NCI-H2227 (cell line): ENCODE results near the gene PDGFB.

Experiments
- DNase-seq: peaks from one replicate; lab custom pipeline; 2025; ENCODE audit not compliant: unreplicated experiment; lab: John Stamatoyannopoulos, UW

PDGFB gene

DNA sequence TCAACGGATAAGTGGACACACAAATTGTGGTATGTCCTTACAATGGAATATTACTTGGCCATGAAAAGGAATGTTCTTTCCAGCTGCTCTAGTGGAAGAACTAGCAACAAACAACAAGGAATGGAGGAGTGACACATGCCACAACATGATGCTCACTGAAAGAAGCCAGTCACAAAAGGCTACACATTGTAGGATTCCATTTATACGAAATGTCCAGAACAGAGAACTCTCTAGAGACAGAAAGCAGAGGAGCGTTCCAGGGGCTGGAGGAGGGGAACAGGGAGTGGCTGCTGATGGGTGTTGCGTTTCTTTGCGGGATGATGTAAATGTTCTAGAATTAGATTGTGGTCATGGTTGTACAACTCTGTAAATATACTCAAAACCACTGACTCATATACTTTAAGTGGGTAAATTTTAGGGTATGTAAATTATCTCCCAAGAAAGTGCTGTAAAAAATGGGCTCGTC is 32.4 kb upstream of the PDGFB start:
- no peak for DNase-seq

DNA sequence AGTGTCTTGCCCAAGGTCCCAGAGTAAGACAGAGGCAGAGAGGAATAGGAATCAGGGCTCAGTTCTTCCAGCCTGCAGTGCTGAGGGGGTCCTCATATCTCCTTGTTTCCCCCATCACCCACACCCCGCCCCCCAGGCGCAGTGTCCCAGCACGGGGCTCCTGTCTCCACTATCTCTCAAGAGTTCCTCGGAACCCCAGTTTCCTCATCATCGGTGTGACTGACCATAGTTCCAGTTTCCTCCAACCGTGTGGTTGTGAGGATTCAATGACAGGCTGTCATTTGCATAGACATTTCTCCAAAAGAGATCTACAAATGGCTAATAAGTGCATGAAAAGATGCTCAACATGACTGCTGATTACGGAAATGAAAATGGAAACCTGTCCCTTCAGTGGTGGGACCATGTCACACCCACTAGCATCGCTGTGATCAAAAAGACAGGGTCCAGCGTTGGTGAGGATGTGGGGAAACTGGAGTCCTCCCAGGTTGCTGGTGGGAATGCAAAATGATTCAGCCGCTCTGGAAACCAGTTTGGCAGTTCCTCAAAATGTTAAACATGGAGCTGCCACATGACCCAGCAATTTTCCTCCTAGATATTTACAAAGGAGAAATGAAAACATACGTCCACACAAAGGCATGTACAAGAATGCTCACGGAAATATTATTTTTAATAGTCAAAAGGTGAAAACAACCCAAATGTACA is 31.8 kb upstream of the PDGFB start:
- DNase-seq, result no peak

DNA sequence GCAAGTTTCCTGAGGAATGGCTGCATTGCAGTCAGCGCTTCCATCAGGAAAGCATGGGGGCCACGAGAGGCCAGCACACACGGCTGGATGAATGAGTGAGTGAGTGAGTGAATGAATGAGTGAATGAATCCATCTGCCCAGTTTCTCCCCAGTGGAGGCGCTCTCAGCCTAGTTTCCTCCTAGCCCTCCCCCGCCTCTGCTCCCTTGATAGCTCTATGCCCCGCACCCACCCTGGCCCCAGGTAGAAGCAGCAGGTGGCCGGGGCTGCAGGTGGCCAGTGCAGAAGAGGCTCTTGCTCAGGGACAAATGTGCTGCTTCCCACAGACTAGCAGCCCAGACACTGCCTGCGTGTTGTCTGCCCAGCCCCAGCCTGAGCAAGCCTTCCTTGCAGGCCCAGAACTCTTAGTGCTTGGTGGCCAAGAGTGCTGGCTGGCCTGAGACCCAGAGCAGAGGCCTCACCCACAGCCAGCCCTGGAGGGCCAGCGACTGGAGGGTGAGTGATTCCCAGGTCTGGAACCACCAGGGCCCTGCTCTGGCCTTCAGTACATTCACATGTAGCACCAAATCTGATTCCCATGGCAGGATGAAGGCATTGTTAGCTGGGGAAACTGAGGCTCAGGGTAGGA is 31.1 kb upstream of the PDGFB start:
- DNase-seq, result no peak

DNA sequence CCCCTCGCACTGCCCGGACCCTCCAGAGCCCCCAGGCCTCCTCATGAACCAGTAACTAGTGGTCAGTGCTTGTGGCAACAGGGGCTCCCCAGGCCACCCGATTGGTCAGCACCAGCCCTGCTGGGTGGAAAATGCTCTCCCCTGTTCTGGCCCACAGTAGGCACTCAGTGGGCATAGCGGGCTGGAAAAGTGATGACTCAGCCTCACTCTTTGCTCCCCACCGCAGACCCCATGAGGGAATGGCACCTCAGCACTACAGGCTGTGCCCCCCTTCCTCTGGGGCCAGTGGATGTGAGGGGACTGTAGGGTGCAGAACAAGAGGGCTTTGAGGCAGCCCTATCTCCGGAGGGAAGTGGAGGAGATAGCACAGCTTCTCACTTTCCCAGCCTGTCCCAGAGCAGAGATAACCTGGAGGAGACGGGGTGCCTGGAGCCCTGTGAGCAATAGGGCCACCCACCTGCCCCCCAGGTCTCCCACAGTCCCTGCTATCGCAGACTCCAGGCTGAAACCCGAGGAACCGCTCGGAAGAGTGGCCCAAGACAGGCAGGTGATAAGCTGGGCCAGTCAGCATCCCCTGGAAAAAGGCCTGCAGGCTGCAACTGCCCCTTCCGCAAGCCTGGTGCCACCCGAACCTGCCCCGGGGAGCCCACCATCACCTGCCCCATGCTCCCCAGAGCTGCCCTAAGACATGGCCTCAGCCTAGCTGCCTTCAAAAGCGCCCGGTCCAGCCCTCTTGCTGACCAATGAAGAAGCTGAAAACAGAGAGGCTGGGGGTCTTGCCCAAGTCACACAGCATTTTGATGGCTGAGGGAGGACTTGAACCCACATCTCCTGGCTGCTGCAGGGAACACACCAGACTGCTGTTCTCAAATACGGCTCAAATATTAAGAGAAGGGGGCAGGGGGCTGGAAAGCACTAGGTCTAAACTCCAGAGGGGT is 29.4 kb upstream of the PDGFB start:
- DNase-seq, result no peak

DNA sequence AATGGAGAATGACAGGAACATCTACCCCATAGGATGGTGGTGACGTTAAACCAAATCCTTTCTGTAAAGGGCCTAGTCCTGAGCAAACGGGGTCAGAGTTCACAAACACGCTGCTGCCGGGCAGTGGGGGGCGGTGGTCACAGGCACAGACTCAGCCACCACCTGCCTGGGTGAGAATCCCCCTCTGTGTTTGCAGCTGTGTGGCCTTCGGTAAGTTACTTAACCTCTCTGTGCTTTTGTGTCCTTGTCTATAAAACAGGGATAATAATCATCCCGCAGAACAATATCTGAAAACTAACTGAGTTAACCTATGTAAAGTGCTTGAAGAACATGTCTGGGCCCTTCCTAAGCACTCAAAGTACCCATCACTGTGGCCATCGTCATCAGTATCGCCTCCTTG is 26.0 kb upstream of the PDGFB start:
- DNase-seq, result no peak

DNA sequence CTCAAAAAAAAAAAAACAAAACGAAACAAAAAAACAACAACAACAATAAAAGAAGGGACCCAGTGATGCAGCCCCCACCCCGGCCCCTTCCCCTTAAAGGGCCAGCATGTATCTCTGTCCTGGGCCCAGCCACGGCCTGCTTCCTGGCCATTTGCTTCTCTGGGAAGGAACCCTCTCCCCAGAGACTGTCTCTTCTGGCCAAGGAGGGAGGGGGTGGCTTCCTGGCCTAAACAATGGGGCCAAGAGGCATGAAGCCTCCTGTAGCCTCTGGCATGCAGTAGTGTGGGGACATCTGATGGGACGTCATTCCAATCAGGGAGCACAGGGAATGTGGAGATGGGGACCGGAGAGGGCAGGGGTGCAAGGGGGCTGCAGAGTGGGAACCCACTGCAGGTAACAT is 25.5 kb upstream of the PDGFB start:
- DNase-seq, result no peak

DNA sequence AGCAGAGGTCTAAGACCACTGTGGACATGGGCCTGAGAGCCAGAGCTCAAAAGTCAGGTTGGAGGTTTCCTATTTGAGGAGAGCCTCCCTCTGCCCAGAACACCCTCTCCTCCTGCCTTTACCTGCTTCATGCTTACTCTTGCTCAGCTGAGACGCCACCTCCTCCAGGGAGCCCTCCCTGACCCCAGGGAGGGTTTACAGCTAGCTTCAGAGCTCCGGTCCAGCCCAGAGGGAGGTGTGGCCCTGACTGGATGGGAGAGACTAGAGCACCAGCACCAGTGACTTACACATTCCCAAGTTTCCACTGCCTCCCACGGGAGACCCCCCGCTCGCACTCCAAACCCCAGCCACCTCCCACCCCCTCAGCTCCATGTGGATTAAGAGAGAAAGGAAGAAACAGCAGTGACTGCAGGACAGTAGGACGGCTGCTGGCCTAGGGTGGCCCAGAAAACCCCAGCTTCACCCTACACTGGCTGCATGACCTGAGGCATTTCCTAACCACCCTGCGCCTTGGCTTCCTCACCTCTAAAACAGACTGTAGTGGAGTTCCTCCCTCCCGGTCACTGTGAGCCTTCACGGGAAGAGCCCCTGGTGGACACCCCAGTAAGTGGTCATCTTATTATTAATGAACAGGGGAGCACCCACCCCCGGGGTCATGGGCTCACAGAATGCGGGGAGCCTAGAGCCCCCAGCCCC is 24.5 kb upstream of the PDGFB start:
- DNase-seq, result no peak

DNA sequence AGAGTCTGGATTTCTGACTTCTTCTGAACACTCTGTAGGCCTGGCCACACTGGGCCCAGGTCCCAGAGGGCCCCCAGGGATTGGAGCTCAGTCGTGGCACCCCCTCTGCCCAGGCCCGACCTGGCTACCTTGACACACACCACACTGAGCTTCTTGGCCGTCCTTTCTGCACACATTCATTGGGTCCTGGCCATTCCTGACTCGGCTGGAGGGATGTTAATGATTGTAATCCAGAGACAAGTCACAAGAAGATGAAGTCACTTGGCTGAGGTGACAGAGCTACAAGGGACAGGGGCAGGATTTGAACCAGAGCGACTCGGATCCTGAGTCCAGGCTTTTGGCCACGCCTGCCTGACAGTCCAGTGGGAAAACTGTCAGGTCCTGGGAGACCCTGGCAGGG is 23.9 kb upstream of the PDGFB start:
- no peak for DNase-seq

DNA sequence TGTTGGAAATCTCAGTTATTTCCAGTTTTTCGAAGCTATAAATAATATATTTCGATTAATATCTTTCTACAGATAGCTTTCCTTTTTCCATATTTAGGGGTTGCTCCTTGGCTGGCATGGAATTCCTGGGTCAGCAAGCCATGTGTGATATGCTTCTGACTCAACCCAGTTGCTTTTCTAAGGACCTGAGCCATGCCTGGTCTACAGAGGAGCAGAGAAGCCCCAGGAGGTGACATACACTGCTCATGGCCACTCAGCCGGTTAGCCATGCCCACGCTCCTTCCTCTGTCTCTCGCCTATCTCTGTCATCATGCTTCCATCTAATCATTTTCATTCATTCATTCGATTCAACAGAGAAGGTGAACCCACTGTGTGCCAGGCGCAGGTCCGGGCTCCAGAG is 23.2 kb upstream of the PDGFB start:
- no peak for DNase-seq

DNA sequence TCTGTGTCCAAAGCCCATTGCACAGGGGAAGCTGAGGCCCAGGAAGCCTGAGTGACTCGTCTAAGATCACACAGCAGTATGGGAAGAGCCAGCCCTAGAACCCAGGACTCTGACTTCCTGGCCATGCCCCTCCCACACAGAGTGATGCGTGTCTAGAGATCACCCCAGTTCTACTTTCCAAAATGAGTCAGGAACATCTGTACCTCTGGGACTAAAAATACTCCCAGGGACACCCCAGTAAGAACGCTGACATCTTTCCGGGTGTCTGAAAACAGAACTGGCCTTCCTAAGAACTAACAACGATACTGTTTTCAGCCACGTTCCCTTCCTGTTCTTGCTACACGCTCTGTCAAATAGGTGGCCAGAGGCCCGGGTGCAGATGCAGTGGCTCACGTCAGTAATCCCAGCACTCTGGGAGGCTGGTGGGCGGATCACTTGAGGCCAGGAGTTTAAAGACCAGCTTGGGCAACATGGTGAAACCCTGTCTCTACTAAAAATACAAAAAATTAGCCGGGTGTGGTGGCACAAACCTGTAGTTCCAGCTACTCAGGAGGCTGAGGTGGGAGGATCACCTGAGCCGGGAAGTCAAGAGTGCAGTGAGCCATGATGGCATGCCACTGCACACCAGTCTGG is 21.7 kb upstream of the PDGFB start:
- no peak for DNase-seq

DNA sequence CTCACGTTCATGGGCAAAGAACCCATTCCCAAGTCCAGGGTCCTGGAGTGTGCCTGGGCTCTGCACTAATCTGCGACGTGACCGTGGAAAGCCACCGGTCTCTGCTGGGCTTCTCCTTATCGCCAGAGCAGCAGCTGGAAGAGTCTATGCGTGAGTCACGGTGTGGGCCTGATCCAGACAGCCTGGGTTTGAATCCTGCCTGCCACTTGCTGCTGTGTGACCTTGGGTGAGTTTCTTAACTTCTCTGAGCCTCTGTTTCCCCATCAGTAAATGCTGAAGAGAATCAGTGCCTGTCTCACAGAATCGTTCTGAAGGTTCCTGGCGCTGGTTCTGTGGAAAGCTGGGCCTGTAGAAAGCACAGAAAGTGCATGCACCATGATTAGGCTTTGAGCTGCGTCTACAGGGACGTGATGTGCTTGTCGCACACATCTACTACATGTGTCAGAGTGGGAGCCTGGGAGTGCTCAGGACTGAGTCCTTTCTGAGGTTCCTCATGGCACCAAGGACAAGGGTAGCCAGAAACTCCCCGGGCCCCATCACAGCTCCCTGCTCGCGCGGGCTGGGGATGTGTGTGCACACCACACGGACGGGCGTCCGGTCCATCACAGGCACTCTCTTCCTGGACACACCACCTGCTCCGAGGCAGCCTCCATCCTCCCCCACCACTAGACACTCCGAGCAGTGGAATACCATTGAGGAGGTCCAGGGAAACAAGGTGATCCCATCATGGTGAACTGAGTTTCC is 20.5 kb upstream of the PDGFB start:
- DNase-seq, result no peak

DNA sequence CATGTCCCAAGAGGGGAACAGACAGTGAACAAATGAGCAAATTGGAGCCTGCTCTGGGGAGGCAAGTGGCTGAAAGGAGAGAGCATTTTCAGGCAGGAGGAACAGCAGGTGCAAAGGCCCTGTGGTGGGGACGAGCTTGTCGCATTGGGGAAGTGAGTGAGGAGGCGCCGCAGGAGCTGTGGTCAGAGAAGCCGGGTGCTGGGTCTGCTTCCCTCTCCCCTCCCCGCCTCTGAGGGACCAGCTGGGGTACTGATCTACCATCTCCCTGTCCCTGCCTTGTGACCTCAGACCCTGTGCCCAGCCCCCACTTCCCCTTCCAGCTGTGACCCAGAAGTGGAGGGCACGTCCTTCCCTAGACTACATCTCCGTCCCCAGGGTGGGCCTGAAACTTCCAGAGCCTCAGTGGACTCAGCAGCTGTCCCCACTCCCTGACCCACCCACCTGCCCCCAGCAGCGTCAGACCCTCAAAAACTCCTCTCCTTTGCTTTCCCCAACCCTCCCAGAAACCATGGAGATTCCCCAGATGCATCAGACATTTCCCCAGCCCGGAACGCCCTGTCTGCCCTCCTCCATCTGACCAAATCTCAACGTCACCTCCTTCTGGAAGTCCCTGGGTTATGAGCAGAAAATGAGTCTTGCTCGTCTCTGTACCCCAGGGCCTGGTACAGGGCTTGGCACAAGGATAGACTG is 19.7 kb upstream of the PDGFB start:
- no peak for DNase-seq

DNA sequence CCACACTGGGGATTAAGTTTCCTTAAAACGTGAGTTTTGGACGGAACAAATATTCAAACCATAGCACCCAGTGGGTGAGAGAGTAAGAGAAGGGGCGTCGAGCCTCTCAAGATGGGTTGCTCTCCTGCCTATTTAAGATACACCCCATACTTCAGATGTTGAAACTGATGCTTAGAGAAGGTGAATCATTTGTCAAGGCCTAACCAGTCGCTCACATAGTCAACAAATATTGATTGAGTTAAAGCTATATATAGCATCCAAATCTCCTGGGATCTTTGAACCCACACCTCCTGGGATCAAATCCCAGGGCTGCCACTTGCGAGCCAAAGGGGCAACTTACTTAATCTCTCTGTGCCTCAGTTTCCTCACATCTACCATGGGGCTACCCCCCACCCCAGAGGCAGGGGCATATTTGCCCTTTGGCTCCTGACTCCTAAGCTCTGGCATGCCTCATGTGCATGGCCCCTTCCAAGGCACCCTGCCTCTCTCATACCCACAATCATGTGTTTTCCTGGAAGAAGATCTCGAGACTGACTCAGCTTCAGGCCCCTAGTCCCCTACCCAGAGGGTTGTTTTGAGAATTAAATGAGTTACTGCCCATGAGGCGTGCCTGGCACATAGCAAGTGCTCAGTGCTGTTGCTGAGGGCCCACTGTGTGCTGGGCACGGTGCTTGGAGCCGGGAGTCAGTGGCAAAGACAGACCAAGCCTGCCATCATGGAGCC is 19.0 kb upstream of the PDGFB start:
- no peak for DNase-seq

DNA sequence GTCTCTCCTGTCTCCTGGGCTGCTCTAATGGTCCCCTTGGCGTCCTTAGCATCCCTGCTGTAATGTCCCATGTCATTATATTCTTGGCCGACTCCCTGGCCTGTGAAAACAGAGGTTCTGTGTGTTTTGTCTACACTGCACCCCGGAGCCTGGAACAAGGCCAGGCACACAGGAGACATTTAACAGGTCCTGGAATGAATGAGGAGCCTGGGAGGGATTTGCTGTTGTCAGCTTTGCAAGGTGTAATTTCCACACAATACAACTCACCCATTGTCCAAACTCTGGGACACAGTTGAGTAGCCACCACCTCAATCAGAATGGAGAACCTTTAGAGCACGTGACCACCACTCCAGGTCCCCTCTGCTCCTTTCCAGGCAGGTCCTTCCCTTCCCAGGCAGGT is 14.9 kb upstream of the PDGFB start:
- DNase-seq, result no peak

DNA sequence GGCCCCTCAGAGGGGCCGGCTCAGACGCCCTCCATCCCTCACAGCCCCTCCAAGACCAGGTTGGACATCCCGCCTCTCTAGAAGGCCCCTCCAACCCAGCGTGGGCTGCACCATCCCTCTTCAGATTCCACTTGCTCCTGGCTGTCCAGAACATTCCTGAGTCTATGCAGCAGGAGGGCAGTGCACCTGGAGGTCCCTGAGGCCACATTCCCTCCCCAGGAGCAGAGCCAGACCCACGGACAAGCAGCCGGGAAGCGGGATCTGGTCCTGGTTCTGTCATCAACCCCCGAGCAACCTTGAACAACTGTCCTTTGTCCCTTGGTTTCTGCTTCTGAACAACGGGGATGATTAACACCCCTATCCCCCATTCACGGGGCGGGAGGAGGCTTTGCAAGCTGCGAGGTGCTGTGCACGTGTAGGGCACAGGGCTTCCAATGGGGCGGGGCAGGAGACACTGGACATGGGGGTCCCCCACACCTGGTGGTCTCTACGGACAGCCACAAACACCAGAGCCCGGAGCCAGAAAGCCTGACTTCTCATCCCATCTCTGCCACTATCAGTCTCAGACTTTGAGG is 13.2 kb upstream of the PDGFB start:
- no peak for DNase-seq

DNA sequence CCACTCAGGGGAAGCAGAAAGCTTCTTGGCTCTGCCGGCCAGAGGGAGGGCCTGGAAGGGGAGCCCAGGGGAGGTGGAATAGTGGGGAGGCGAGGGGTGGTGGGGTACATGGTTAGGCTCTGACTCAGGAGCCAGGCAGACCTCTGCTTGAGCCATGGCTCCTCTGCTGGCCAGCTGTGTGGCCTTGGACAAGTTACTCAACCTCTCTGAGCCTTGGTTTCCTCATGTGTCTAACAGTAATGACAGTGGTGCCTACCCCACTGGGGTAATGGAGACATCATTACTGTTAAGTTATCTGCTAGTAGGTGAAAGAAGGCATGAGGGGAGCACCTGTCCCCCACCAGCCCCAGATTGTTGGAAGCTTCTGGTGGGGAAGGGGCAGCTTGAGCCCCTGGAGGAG is 12.2 kb upstream of the PDGFB start:
- no peak for DNase-seq

DNA sequence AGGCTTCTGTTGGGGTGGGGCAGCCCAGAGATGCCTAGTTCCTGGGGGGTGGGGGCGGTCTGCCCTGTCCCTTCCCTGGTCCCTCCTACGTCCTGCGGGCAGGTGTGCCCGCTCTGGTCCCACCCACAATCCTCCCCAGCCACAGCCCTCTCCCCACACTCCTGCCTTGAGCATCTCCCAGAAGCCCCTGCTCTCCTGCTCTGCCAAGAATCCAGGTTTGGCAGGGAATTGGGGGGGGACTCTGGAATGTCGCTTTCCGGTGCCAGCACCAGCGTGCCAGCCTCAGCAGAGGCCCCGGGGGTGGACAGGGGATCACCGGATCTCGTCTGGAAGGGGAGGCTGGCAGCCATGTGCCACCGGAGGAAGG is 11.4 kb upstream of the PDGFB start:
- DNase-seq, result no peak

DNA sequence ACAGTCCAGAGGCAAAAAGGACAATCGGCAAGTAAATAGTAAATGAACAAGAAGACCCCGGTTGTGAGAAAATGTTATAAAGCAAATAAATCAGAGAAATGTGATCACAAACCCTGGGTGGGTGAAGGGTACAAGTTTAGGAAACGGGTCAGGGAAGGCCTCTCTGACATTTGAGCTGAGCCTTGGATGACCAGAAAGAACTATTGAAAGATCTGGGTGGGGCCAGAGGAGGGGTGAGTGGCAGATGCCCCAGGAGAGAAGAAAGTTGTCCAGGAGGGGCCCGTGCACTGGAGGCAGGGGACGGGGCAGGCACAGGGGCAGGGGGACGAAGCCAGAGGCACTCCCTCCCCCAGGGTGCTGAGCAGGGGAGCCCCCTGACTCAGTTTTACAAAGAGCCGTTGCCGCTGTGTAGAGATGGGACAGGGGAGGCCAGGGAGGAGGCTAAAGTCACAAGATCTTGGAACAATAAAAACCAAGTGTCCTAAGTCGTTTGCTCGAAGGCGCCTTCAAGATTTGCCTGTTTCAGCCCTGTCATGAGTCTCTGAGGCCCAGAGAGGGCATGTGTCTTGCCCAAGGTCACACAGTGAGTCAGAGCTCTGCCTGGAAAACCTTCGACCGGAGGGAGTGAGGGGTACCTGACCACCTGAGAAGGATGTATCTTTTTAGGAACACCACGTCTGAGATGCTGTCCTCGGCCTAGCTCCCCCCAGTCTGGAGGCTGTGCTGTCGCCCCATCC is 10.8 kb upstream of the PDGFB start:
- DNase-seq, result no peak
